PFSK-1 (cell line): Measurements from ENCODE around the gene FCGR2B.

Experiments
- SIN3A ChIP-seq: IDR thresholded peaks from 2 replicates; pipeline ENCODE4 v1.6.1; 2012; ENCODE audit warnings: mild to moderate bottlenecking, low read length, moderate library complexity, borderline replicate concordance; ENCODE audit not compliant: insufficient read depth
- TF ChIP-seq, protein P1 (sequence below), 2 experiments: IDR thresholded peaks; 2 replicates each; pipeline versions ENCODE4 v1.6.1 to v1.8.0; 2011 to 2012; ENCODE audit warnings: low read depth in 2 of 2, low read length in 2 of 2, control low read depth in 1 of 2, inconsistent platforms in 1 of 2, mild to moderate bottlenecking in 1 of 2, moderate library complexity in 1 of 2; ENCODE audit not compliant: insufficient read depth in 1 of 2

DNA sequence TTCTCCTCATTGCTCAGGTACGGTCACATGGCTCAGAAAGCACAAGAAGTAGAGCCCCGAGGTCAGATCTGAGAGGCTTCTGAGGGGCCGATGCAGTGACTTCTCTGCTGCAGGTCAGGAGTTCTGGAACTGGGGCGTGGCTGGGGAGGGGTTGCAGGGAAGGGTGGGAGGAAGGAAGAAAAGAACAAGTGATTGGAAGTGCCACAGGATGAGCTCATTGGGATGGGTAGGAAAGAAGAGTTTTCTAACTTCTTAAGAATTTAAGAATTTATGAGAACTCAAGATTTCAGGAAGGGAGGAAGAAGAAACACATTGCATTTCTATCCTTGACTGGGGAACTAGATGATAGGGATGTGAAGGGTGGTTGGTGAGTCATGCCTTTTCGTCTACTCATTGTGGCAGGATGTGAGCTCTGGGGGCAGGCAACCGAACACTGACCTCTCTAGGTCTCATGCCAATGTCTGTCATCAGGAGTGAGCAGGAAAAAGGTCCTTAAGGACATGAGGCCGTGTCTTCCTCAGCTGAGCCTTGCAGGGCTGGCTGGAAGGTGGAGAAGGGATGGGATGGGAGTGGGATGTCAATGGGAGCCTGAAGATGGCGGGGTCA is 58.9 kb downstream of the FCGR2B start:
- TF ChIP-seq, protein P1, sequence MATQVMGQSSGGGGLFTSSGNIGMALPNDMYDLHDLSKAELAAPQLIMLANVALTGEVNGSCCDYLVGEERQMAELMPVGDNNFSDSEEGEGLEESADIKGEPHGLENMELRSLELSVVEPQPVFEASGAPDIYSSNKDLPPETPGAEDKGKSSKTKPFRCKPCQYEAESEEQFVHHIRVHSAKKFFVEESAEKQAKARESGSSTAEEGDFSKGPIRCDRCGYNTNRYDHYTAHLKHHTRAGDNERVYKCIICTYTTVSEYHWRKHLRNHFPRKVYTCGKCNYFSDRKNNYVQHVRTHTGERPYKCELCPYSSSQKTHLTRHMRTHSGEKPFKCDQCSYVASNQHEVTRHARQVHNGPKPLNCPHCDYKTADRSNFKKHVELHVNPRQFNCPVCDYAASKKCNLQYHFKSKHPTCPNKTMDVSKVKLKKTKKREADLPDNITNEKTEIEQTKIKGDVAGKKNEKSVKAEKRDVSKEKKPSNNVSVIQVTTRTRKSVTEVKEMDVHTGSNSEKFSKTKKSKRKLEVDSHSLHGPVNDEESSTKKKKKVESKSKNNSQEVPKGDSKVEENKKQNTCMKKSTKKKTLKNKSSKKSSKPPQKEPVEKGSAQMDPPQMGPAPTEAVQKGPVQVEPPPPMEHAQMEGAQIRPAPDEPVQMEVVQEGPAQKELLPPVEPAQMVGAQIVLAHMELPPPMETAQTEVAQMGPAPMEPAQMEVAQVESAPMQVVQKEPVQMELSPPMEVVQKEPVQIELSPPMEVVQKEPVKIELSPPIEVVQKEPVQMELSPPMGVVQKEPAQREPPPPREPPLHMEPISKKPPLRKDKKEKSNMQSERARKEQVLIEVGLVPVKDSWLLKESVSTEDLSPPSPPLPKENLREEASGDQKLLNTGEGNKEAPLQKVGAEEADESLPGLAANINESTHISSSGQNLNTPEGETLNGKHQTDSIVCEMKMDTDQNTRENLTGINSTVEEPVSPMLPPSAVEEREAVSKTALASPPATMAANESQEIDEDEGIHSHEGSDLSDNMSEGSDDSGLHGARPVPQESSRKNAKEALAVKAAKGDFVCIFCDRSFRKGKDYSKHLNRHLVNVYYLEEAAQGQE (IDR thresholded peaks at IDR 0.05; ENCODE audit: insufficient read depth in 1 of 2, low read depth in 2 of 2, low read length in 2 of 2): no peak
- TF ChIP-seq SIN3A: no peak
